Right lung (tissue), 5 donors: ENCODE data around the gene AFG3L2. TPM values are rescaled to one million over a fixed set of nuclear protein-coding genes. Genes with fewer than 3 reads are reported as not detected.

ENCODE experiments used
- polyA plus RNA-seq, 5 donors: library from polyadenylated mRNA; unstranded; fragments of 120-200 nt; gene quantifications; one replicate each; pipeline versions ENCODE4 v1.2.1 to v1.2.3, GENCODE V29; 2013; ENCODE audit warnings: inconsistent platforms in 1 of 5, low replicate concordance in 1 of 5; ENCODE audit not compliant: insufficient read length in 5 of 5, insufficient read depth in 1 of 5

AFG3L2 gene
- polyA plus RNA-seq, 5 donors, result 37.3 to 44.4 (median 44.3) TPM

Other genes with a start within 250 kb of the AFG3L2 start
- 1 to 10 TPM in 3 of 5 donors, under 1 TPM in 2; 0.37 to 2.4 (median 1.4) TPM for gene CIDEA, start 122.9 kb downstream of the AFG3L2 start, polyA plus RNA-seq
- 10 to 100 TPM; 56.8 to 96.5 (median 66.7) TPM for gene TUBB6, start 69.0 kb downstream of the AFG3L2 start, polyA plus RNA-seq
- 1 to 10 TPM; 5.9 to 7.3 (median 6.6) TPM for gene PRELID3A, start 30.7 kb upstream of the AFG3L2 start, polyA plus RNA-seq